BJ (cell line): ENCODE measurements around the gene PNRC2. TPM values are rescaled to one million over a fixed set of nuclear protein-coding genes. Genes with fewer than 3 reads are reported as not detected.

Source experiments
- CTCF ChIA-PET: fragments of 350-600 bp; formaldehyde crosslinking; extraction: SDS; loops from one replicate; lab custom pipeline; 2021; ENCODE audit warnings: antibody characterized with exemption, inconsistent platforms; lab: Yijun Ruan, JAX
- POLR2A ChIA-PET: fragments of 300-600 bp; sonication (Branson Sonifier 250); formaldehyde crosslinking; extraction: SDS; loops from one replicate; lab custom pipeline; 2021; ENCODE audit warnings: antibody characterized with exemption; lab: Charles Lee
- DNase-seq: peaks from one replicate; pipeline ENCODE4 v3.0.0-alpha.2; 2011; ENCODE audit warnings: low read depth
- H3K27me3 ChIP-seq: 2 replicates; pipeline ENCODE4 v1.6.0; 2011; ENCODE audit warnings: low read length; ENCODE audit not compliant: control insufficient read depth, insufficient read depth
- H3K36me3 ChIP-seq: 2 replicates; pipeline ENCODE4 v1.5.1; 2011; ENCODE audit warnings: low read length; ENCODE audit not compliant: control insufficient read depth, insufficient read depth
- H3K4me3 ChIP-seq: 2 replicates; pipeline ENCODE4 v1.5.1; 2011; ENCODE audit warnings: low read depth, mild to moderate bottlenecking, control low read depth, low read length
- CTCF ChIP-seq: IDR thresholded peaks from 2 replicates; pipeline ENCODE4 v1.5.1; 2011; ENCODE audit warnings: low read depth, mild to moderate bottlenecking, control low read depth, inconsistent platforms, low read length, moderate library complexity; ENCODE audit not compliant: insufficient read depth
- polyA plus RNA-seq: library from polyadenylated mRNA; depleted of rRNA; stranded (reverse); fragments of >200 nt; gene quantifications from 2 replicates; pipeline ENCODE4 v1.2.3, GENCODE V29; 2011

The PNRC2 gene
- polyA plus RNA-seq, 1 experiment, result 30.0 TPM

GRCh38 chr1:23997812-23998211 is 38.2 kb downstream of the PNRC2 start:
- POLR2A ChIA-PET, result no interaction called here
- TF ChIP-seq CTCF, result no peak
- CTCF ChIA-PET, result no interaction called here
- no peak overlapping the region for H3K4me3 ChIP-seq
- H3K36me3 ChIP-seq, result no peaks in the 10 kb centered on the region
- H3K27me3 ChIP-seq, result no peaks in the 10 kb centered on the region
- DNase-seq, result no peak

- no peaks in the 10 kb centered on the region for H3K27me3 ChIP-seq
- no peaks in the 10 kb centered on the region for H3K36me3 ChIP-seq
- no peak for DNase-seq
- ChIA-PET POLR2A (no interaction called here), CTCF (no interaction called here)
- TF ChIP-seq CTCF, result no peak
- no peak overlapping the region for H3K4me3 ChIP-seq
These were observed 39.6 kb downstream of the PNRC2 start for GRCh38 chr1:23999156-23999671.

GRCh38 chr1:24002695-24003094 is 43.1 kb downstream of the PNRC2 start:
- TF ChIP-seq CTCF, result no peak

GRCh38 chr1:24003331-24003972 is 43.8 kb downstream of the PNRC2 start:
- CTCF ChIA-PET, result interaction anchor here (0.6 to 1.4 kb wide), 6 partner anchors 10 to 168 kb away, joined by 3 to 10 read pairs (median 3); no protein-coding TSS in a partner anchor
- POLR2A ChIA-PET, result interaction anchor here (0.5 kb wide), 1 partner anchor 40 kb away, joined by 3 read pairs; no protein-coding TSS in a partner anchor
- no peak for DNase-seq
- no peak overlapping the region for H3K4me3 ChIP-seq
- no peak for TF ChIP-seq CTCF
- H3K27me3 ChIP-seq, result no peaks in the 10 kb centered on the region; the same call in 1 of the 2 replicates
- H3K36me3 ChIP-seq, result no peaks in the 10 kb centered on the region

More at GRCh38 chr1:24002695-24003094, 43.1 kb downstream of the PNRC2 start:
- Histone ChIP-seq H3K36me3 (no peaks in the 10 kb centered on the region), H3K4me3 (no peak overlapping the region), H3K27me3 (no peaks in the 10 kb centered on the region; the same call in 1 of the 2 replicates)
- CTCF ChIA-PET, result interaction anchor here (0.5 to 1.2 kb wide), 5 partner anchors 10 to 506 kb away, joined by 3 to 10 read pairs (median 3); no protein-coding TSS in a partner anchor
- POLR2A ChIA-PET, result no interaction called here
- DNase-seq, result no peak

- ChIA-PET POLR2A (interaction anchor here (0.5 kb wide), 1 partner anchor 41 kb away, joined by 3 read pairs; no protein-coding TSS in a partner anchor), CTCF (interaction anchor here (1.0 to 1.4 kb wide), 3 partner anchors 9 to 27 kb away, joined by 3 to 10 read pairs (median 4); no protein-coding TSS in a partner anchor)
- no peak for TF ChIP-seq CTCF
- no peak for DNase-seq
- Histone ChIP-seq H3K27me3 (no peaks in the 10 kb centered on the region; the same call in 1 of the 2 replicates), H3K4me3 (no peak overlapping the region), H3K36me3 (no peaks in the 10 kb centered on the region)
These were observed 44.5 kb downstream of the PNRC2 start for GRCh38 chr1:24004132-24004531.
